Body of pancreas (tissue), 4 donors: Measurements from ENCODE around the gene LPAR3. TPM values are rescaled to one million over a fixed set of nuclear protein-coding genes. Genes with fewer than 3 reads are reported as not detected.

ENCODE experiments used
- ATAC-seq: fragments of 150-250 bp; one replicate; pipeline ENCODE4 v1.9.1; 2016
- DNase-seq, 4 donors: peaks; one replicate each; pipeline ENCODE4 v3.0.0-alpha.2; 2019
- H3K27ac ChIP-seq, 4 donors: fragments of 200-600 bp; sonication (generic); 1 replicate in 3 of 4; 2 replicates in 1 of 4; pipeline versions ENCODE4 v1.5.1 to v1.6.1; 2016 to 2019; ENCODE audit warnings: mild to moderate bottlenecking in 1 of 4, mixed read lengths in 1 of 4, moderate library complexity in 1 of 4
- H3K27me3 ChIP-seq, 2 donors: fragments of 200-600 bp; sonication (generic); one replicate each; pipeline ENCODE4 v1.6.0; 2016; ENCODE audit warnings: mild to moderate bottlenecking in 1 of 2
- H3K36me3 ChIP-seq, 2 donors: fragments of 200-600 bp; sonication (generic); replicated peaks in 1 of 2; 2 replicates each; pipeline ENCODE4 v1.5.1; 2016; ENCODE audit warnings: low read depth in 2 of 2; ENCODE audit not compliant: insufficient read depth in 1 of 2
- H3K4me1 ChIP-seq: fragments of 200-600 bp; sonication (generic); one replicate; pipeline ENCODE4 v1.6.0; 2016
- H3K4me3 ChIP-seq, 2 donors: fragments of 200-600 bp; sonication (generic); 1 replicate in 1 of 2; 2 replicates in 1 of 2; pipeline ENCODE4 v1.5.1; 2016 to 2019
- H3K9me3 ChIP-seq, 3 donors: fragments of 200-600 bp; sonication (generic); 1 replicate in 2 of 3; 2 replicates in 1 of 3; pipeline ENCODE4 v1.5.1; 2016
- CTCF ChIP-seq, 7 experiments: fragments of 450-650 bp in 4 of 7; fragments of 200-600 bp in 3 of 7; sonication (generic) in 3 of 7; IDR thresholded peaks; one replicate each; pipeline ENCODE4 v1.5.1; 2016 to 2019; ENCODE audit warnings: antibody characterized with exemption in 7 of 7
- POLR2A ChIP-seq, 3 donors: fragments of 450-650 bp; IDR thresholded peaks; one replicate each; pipeline ENCODE4 v1.6.1; 2016; ENCODE audit warnings: antibody characterized with exemption in 3 of 3, mild to moderate bottlenecking in 2 of 3
- WGBS, 2 donors: methylation state at CpG; one replicate each; pipeline ENCODE4 v1.1.5; 2017; 5-methylcytosine and 5-hydroxymethylcytosine counted together
- intact Hi-C: fragments of 100-400 bp; cut with DNase I; formaldehyde crosslinking; loops from one replicate; pipeline ENCODE4 v1.15.1; 2023
- total RNA-seq, 2 donors: library from RNA; depleted of rRNA; stranded (reverse); fragments of >200 nt; gene quantifications; one replicate each; pipeline ENCODE4 v1.1.0, GENCODE V29; 2016

Gene LPAR3
- total RNA-seq, 2 donors from 2014 or later = 17.1 to 19.7 TPM

- Histone ChIP-seq H3K4me3 (no peak overlapping the region), H3K36me3 (no peaks in the 10 kb centered on the region), H3K4me1 (peaks cover 7% of the 10 kb centered on the region), H3K27me3 (no peaks in the 10 kb centered on the region), H3K9me3 (no peaks in the 10 kb centered on the region), H3K27ac (no peak overlapping the region)
- 64 to 82% methylated on average over 10 of the region's 10 CpGs for WGBS, 2 donors
- no peak for TF ChIP-seq POLR2A (IDR thresholded peaks at IDR 0.05)
- no peak for TF ChIP-seq CTCF (IDR thresholded peaks at IDR 0.05)
- DNase-seq = no peak
- no peak for ATAC-seq
- intact Hi-C loops = no loop called here
These were observed 37.0 kb downstream of the LPAR3 start for GRCh38 chr1:84855691-84856630.

DNA sequence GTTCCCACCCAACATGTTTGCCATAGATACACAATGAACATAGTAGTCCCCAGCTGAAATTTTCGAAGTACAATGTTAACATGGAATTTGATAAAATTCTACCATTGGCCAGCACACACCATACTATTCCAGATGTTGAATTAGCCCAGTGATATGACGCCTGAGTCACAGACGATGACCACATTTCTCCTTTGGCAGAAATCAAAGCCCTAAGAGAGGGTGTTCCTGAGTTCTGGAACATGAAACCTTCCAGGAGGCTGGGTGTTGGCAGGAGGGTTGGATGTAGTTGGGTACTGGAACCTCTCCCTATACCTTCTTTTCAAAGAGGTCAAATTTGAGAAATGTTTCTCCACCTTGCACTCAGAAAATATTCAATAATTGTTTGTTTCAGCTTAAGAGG, 37.8 kb downstream of the LPAR3 start:
- DNase-seq (no peak), ATAC-seq (no peak)
- Histone ChIP-seq H3K4me1 (peaks cover 7% of the 10 kb centered on the region), H3K36me3 (no peaks in the 10 kb centered on the region), H3K27ac (peak overlapping the region in 1 of 4 donors; percentile 4), H3K27me3 (no peaks in the 10 kb centered on the region), H3K9me3 (no peaks in the 10 kb centered on the region), H3K4me3 (no peak overlapping the region)
- 73 to 78% methylated on average over 3 of the region's 3 CpGs for WGBS, 2 donors
- no peak for TF ChIP-seq POLR2A (IDR thresholded peaks at IDR 0.05)
- TF ChIP-seq CTCF (IDR thresholded peaks at IDR 0.05) = no peak
- intact Hi-C loops = no loop called here

GRCh38 chr1:84853741-84854721, 39.0 kb downstream of the LPAR3 start:
- peak; percentile 38 for ATAC-seq
- 71 to 82% methylated on average over 2 of the region's 2 CpGs for WGBS, 2 donors
- DNase-seq = peak in 1 of 4 donors; percentile 38
- TF ChIP-seq CTCF (IDR thresholded peaks at IDR 0.05) (no peak), POLR2A (IDR thresholded peaks at IDR 0.05) (no peak)
- Histone ChIP-seq H3K4me1 (peaks cover 7% of the 10 kb centered on the region), H3K27me3 (no peaks in the 10 kb centered on the region), H3K9me3 (no peaks in the 10 kb centered on the region), H3K27ac (peak overlapping the region in 1 of 4 donors; percentile 20), H3K4me3 (no peak overlapping the region), H3K36me3 (no peaks in the 10 kb centered on the region)
- intact Hi-C loops = no loop called here

GRCh38 chr1:84851839-84852238, 41.2 kb downstream of the LPAR3 start:
- TF ChIP-seq CTCF (IDR thresholded peaks at IDR 0.05) = no peak
- TF ChIP-seq POLR2A (IDR thresholded peaks at IDR 0.05) = no peak
- no peak overlapping the region for H3K27ac ChIP-seq
- H3K27me3 ChIP-seq = no peaks in the 10 kb centered on the region
- H3K4me3 ChIP-seq = no peak overlapping the region
- no peaks in the 10 kb centered on the region for H3K36me3 ChIP-seq
- WGBS, 2 donors = 84 to 95% methylated on average over 7 to 8 of the region's 8 CpGs
- H3K9me3 ChIP-seq = no peaks in the 10 kb centered on the region
- no peak for DNase-seq
- intact Hi-C loops = no loop called here
- no peak for ATAC-seq
- H3K4me1 ChIP-seq = peaks cover 18% of the 10 kb centered on the region
